Left kidney (tissue), 8 donors: Measurements from ENCODE around the gene EEF1E1. TPM values are rescaled to one million over a fixed set of nuclear protein-coding genes. Genes with fewer than 3 reads are reported as not detected.

ENCODE experiments used
- DNase-seq: peaks from one replicate; pipeline ENCODE4 v3.0.0-alpha.2; 2013
- long read RNA-seq, 8 donors: transcript quantifications; one replicate each; lab custom pipeline, GENCODE V29; 2026
- polyA plus RNA-seq: library from polyadenylated mRNA; unstranded; fragments of 120-200 nt; gene quantifications from one replicate; pipeline ENCODE4 v1.2.1, GENCODE V29; 2013; ENCODE audit not compliant: insufficient read length

Gene EEF1E1
- polyA plus RNA-seq = 57.6 TPM
- long read RNA-seq, donor 1, transcript EEF1E1-205 (3 exons, 654 nt) = minor isoform, 8 of 67 reads
- long read RNA-seq, donor 1, transcript EEF1E1-201 (4 exons, 1,077 nt) = major isoform, 42 of 67 reads
- long read RNA-seq, donor 1, partial matches to known transcripts = 16 of 67 reads
- long read RNA-seq, donor 1, other reads (novel, unspliced or antisense) = 0 of 67 reads
- long read RNA-seq, donor 2, transcript EEF1E1-201 (4 exons, 1,077 nt) = major isoform, 35 of 54 reads
- long read RNA-seq, donor 2, partial matches to known transcripts = 15 of 54 reads
- long read RNA-seq, donor 2, other reads (novel, unspliced or antisense) = 0 of 54 reads
- long read RNA-seq, donor 3, transcript EEF1E1-201 (4 exons, 1,077 nt) = major isoform, 22 of 52 reads
- long read RNA-seq, donor 3, partial matches to known transcripts = 26 of 52 reads
- long read RNA-seq, donor 3, other reads (novel, unspliced or antisense) = 0 of 52 reads
- long read RNA-seq, donor 4, transcript EEF1E1-201 (4 exons, 1,077 nt) = major isoform, 8 of 16 reads
- long read RNA-seq, donor 4, partial matches to known transcripts = 6 of 16 reads
- long read RNA-seq, donor 4, other reads (novel, unspliced or antisense) = 0 of 16 reads
- long read RNA-seq, donor 5, transcript EEF1E1-205 (3 exons, 654 nt) = minor isoform, 13 of 204 reads
- long read RNA-seq, donor 5, transcript EEF1E1-201 (4 exons, 1,077 nt) = major isoform, 98 of 204 reads
- long read RNA-seq, donor 5, partial matches to known transcripts = 92 of 204 reads
- long read RNA-seq, donor 5, other reads (novel, unspliced or antisense) = 0 of 204 reads
- long read RNA-seq, donor 6, transcript EEF1E1-201 (4 exons, 1,077 nt) = major isoform, 27 of 47 reads
- long read RNA-seq, donor 6, transcript EEF1E1-205 (3 exons, 654 nt) = minor isoform, 9 of 47 reads
- long read RNA-seq, donor 6, partial matches to known transcripts = 11 of 47 reads
- long read RNA-seq, donor 6, other reads (novel, unspliced or antisense) = 0 of 47 reads
- long read RNA-seq, donor 7, transcript EEF1E1-201 (4 exons, 1,077 nt) = major isoform, 58 of 108 reads
- long read RNA-seq, donor 7, transcript EEF1E1-205 (3 exons, 654 nt) = minor isoform, 8 of 108 reads
- long read RNA-seq, donor 7, partial matches to known transcripts = 42 of 108 reads
- long read RNA-seq, donor 7, other reads (novel, unspliced or antisense) = 0 of 108 reads
- long read RNA-seq, donor 8, transcript EEF1E1-201 (4 exons, 1,077 nt) = major isoform, 22 of 38 reads
- long read RNA-seq, donor 8, partial matches to known transcripts = 12 of 38 reads
- long read RNA-seq, donor 8, other reads (novel, unspliced or antisense) = 0 of 38 reads

- peak; percentile 94 for DNase-seq
Observed at GRCh38 chr6:8102122-8102958, at the start of gene EEF1E1. EEF1E1 (minus strand) TSS chr6:8102548; CDS start chr6:8102521, 27 bp downstream.

GRCh38 chr6:8149350-8149749, 47.0 kb upstream of the EEF1E1 start:
- DNase-seq = no peak

GRCh38 chr6:8143945-8144344, 41.6 kb upstream of the EEF1E1 start:
- no peak for DNase-seq

GRCh38 chr6:8139451-8139850, 37.1 kb upstream of the EEF1E1 start:
- no peak for DNase-seq

- no peak for DNase-seq
Observed at GRCh38 chr6:8137529-8137939, 35.2 kb upstream of the EEF1E1 start.

- DNase-seq = no peak
Observed at GRCh38 chr6:8135276-8135675, 32.9 kb upstream of the EEF1E1 start.

GRCh38 chr6:8132130-8132529, 29.8 kb upstream of the EEF1E1 start:
- DNase-seq = no peak

GRCh38 chr6:8131265-8131897, 29.0 kb upstream of the EEF1E1 start:
- peak; percentile 77 for DNase-seq

GRCh38 chr6:8130399-8130798, 28.1 kb upstream of the EEF1E1 start:
- DNase-seq = no peak

GRCh38 chr6:8123236-8123635, 20.9 kb upstream of the EEF1E1 start:
- no peak for DNase-seq

- DNase-seq = no peak
Observed at GRCh38 chr6:8114956-8115355, 12.6 kb upstream of the EEF1E1 start.

- no peak for DNase-seq
Observed at GRCh38 chr6:8113131-8113654, 10.8 kb upstream of the EEF1E1 start.

- DNase-seq = no peak
Observed at GRCh38 chr6:8110725-8111124, 8.4 kb upstream of the EEF1E1 start.

- no peak for DNase-seq
Observed at GRCh38 chr6:8110117-8110721, 7.9 kb upstream of the EEF1E1 start.

- DNase-seq = no peak
Observed at GRCh38 chr6:8108759-8109539, 6.6 kb upstream of the EEF1E1 start.

- DNase-seq = no peak
Observed at GRCh38 chr6:8108031-8108660, 5.8 kb upstream of the EEF1E1 start.

GRCh38 chr6:8105791-8106190, 3.4 kb upstream of the EEF1E1 start:
- DNase-seq = no peak

GRCh38 chr6:8103726-8104125, 1.4 kb upstream of the EEF1E1 start:
- DNase-seq = no peak
